Adrenal gland (tissue), 12 donors: Measurements from ENCODE around the gene ABCA4. TPM values are rescaled to one million over a fixed set of nuclear protein-coding genes. Genes with fewer than 3 reads are reported as not detected.

Experiments
- DNase-seq, 7 donors: peaks; one replicate each; pipeline ENCODE4 v3.0.0-alpha.2; 2019 to 2020
- H3K27ac ChIP-seq, 5 donors: fragments of 200-600 bp; sonication (generic) in 4 of 5; 1 replicate in 3 of 5; 2 replicates in 2 of 5; pipeline versions ENCODE4 v1.5.1 to v1.8.0; 2016 to 2020; ENCODE audit warnings: mild to moderate bottlenecking in 1 of 5
- H3K27me3 ChIP-seq: fragments of 200-600 bp; 2 replicates; pipeline ENCODE4 v1.8.0; 2021
- H3K36me3 ChIP-seq, 2 donors: fragments of 200-600 bp; replicated peaks in 1 of 2; 1 replicate in 1 of 2; 2 replicates in 1 of 2; pipeline versions ENCODE4 v1.5.1 to v1.8.0; 2018 to 2022
- H3K4me1 ChIP-seq, 2 donors: fragments of 200-600 bp; replicated peaks in 1 of 2; 1 replicate in 1 of 2; 2 replicates in 1 of 2; pipeline versions ENCODE4 v1.5.1 to v1.8.0; 2018 to 2021
- H3K4me3 ChIP-seq, 4 donors: fragments of 200-600 bp; sonication (generic) in 3 of 4; one replicate each; pipeline ENCODE4 v1.5.1; 2016 to 2018
- H3K9me3 ChIP-seq, 3 donors: fragments of 200-600 bp; sonication (generic) in 1 of 3; replicated peaks in 1 of 3; 1 replicate in 2 of 3; 2 replicates in 1 of 3; pipeline versions ENCODE4 v1.5.1 to v1.8.0; 2016 to 2021
- CTCF ChIP-seq, 6 experiments: fragments of 450-650 bp in 4 of 6; fragments of 200-600 bp in 2 of 6; sonication (generic) in 1 of 6; IDR thresholded peaks; 1 replicate in 5 of 6; 2 replicates in 1 of 6; pipeline versions ENCODE4 v1.5.1 to v1.8.0; 2016 to 2021; ENCODE audit warnings: antibody characterized with exemption in 6 of 6, mild to moderate bottlenecking in 2 of 6, moderate library complexity in 1 of 6
- POLR2A ChIP-seq, 2 donors: fragments of 450-650 bp; IDR thresholded peaks; one replicate each; pipeline ENCODE4 v1.6.1; 2017; ENCODE audit warnings: antibody characterized with exemption in 2 of 2, mild to moderate bottlenecking in 2 of 2, moderate library complexity in 1 of 2
- WGBS, 4 donors: extraction: QIAGEN DNeasy Blood & Tissue Kit in 2 of 4; methylation state at CpG; one replicate each; pipeline versions ENCODE4 v1.1.5 to v1.1.7; 2013 to 2017; 5-methylcytosine and 5-hydroxymethylcytosine counted together
- intact Hi-C, 2 donors: fragments of 100-400 bp; cut with DNase I; formaldehyde crosslinking; loops; one replicate each; pipeline versions ENCODE4 v1.14.1 to v1.15.0; 2022 to 2023
- polyA plus RNA-seq, 3 donors: library from polyadenylated mRNA; stranded (reverse); fragments of 200-250 nt in 2 of 3; fragments of 350-450 nt in 1 of 3; fragmentation: Illumina TruSeq in 1 of 3; extraction: RNeasy Lipid Tissue Mini Kit (QIAGEN cat#74804) in 1 of 3; gene quantifications; one replicate each; pipeline ENCODE4 v1.2.3, GENCODE V29; 2013 to 2014
- total RNA-seq, 9 donors: library from RNA; depleted of rRNA in 4 of 9; stranded (reverse); fragments of >200 nt in 4 of 9; fragments of 120-200 nt in 1 of 9; fragmentation: NEBNext Ultra II Directional in 1 of 9; extraction: Animal tissue kit (Norgen Biotek cat#: 25700) in 1 of 9; gene quantifications; one replicate each; pipeline versions ENCODE4 v1.1.0 to v1.2.4, GENCODE V29; 2013 to 2023
- donor health status: healthy with polysubstance abuse.
- donor health status: Bipolar disorder and iron deficiency.
- donor health status: DM: yes; HTN: yes; CAD: no.
- donor health status: DM: no; HTN: no; CAD: no.
- donor health status: DM: no; HTN: no; CAD: no.
- donor health status: DM: yes; HTN: yes; CAD: no.

Gene ABCA4
- total and polyA plus RNA-seq, 12 donors = 0.04 to 1.9 (median 0.14) TPM; not detected in 1

- Histone ChIP-seq H3K27ac (peak overlapping the region in 2 of 5 donors; percentile 52 to 84), H3K9me3 (no peaks in the 10 kb centered on the region), H3K27me3 (no peaks in the 10 kb centered on the region), H3K4me1 (peaks cover 20 to 44% of the 10 kb centered on the region in 2 donors), H3K4me3 (no peak overlapping the region), H3K36me3 (no peaks in the 10 kb centered on the region)
- intact Hi-C loops = no loop called here
- no peak for DNase-seq
- 77 to 86% (median 82%) methylated on average over 3 of the region's 3 CpGs for WGBS, 4 donors
- TF ChIP-seq CTCF (IDR thresholded peaks at IDR 0.05) (no peak), POLR2A (IDR thresholded peaks at IDR 0.05) (no peak)
These were observed 30.2 kb downstream of the ABCA4 start for GRCh38 chr1:94090761-94091160.

GRCh38 chr1:94087193-94087592, 33.8 kb downstream of the ABCA4 start:
- Histone ChIP-seq H3K36me3 (no peaks in the 10 kb centered on the region), H3K4me3 (no peak overlapping the region), H3K27ac (no peak overlapping the region), H3K4me1 (peaks cover 3 to 14% of the 10 kb centered on the region in 2 donors), H3K27me3 (no peaks in the 10 kb centered on the region), H3K9me3 (no peaks in the 10 kb centered on the region)
- no peak for DNase-seq
- TF ChIP-seq CTCF (IDR thresholded peaks at IDR 0.05) (no peak), POLR2A (IDR thresholded peaks at IDR 0.05) (no peak)
- 60 to 75% (median 64%) methylated on average over 2 of the region's 2 CpGs for WGBS, 4 donors
- intact Hi-C loops = no loop called here

DNA sequence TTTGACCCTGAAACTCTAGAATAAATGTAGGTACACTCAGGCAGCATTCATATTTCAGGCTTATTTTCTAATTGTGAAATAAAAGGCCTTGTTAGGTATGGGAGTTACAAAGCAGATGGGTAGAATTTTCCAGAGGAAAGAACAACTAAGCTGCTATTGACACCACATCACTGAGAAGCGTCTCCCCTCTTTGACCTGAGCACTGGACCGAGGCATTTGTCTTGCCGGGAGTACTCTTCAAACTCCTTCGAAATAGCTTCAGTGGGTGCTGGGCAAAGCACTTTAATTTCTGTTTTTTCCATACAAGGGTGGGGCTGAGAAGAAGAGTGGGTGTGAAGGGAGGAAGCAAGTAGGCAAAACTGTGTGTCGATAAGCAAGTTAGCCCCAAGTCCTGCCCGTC, 36.4 kb downstream of the ABCA4 start:
- no peak for DNase-seq
- H3K27me3 ChIP-seq = no peaks in the 10 kb centered on the region
- no peaks in the 10 kb centered on the region for H3K4me1 ChIP-seq
- H3K9me3 ChIP-seq = no peaks in the 10 kb centered on the region
- H3K4me3 ChIP-seq = no peak overlapping the region
- WGBS, 4 donors = 84 to 89% (median 88%) methylated on average over 6 of the region's 6 CpGs
- no peaks in the 10 kb centered on the region for H3K36me3 ChIP-seq
- intact Hi-C loops = no loop called here
- no peak overlapping the region for H3K27ac ChIP-seq
- TF ChIP-seq POLR2A (IDR thresholded peaks at IDR 0.05) (no peak), CTCF (IDR thresholded peaks at IDR 0.05) (no peak)

- no peaks in the 10 kb centered on the region for H3K4me1 ChIP-seq
These were observed 36.9 kb downstream of the ABCA4 start for GRCh38 chr1:94084085-94084484.

More at GRCh38 chr1:94084085-94084484, 36.9 kb downstream of the ABCA4 start:
- no peaks in the 10 kb centered on the region for H3K27me3 ChIP-seq
- no peak overlapping the region for H3K27ac ChIP-seq
- TF ChIP-seq CTCF (IDR thresholded peaks at IDR 0.05) = no peak
- TF ChIP-seq POLR2A (IDR thresholded peaks at IDR 0.05) = no peak
- no peak for DNase-seq
- no peaks in the 10 kb centered on the region for H3K9me3 ChIP-seq
- intact Hi-C loops = no loop called here
- H3K36me3 ChIP-seq = no peaks in the 10 kb centered on the region
- no peak overlapping the region for H3K4me3 ChIP-seq
